Stimulated activated CD8-positive, alpha-beta memory T cell treated with anti-CD3 and anti-CD28 coated beads, Interleukin-12 subunit alpha, Interleukin-12 subunit beta, amount 100 ng/mL, for 1 hour (primary cell): Measurements from ENCODE around the gene SLC27A2.

Experiments
- DNase-seq: peaks from one replicate; pipeline ENCODE4 v3.0.0-alpha.2; 2020; ENCODE audit warnings: low read depth

Gene SLC27A2

GRCh38 chr15:50190723-50191122 lies 8.7 kb downstream of the SLC27A2 start:
- DNase-seq, result no peak

- no peak for DNase-seq
Observed at GRCh38 chr15:50192164-50192563, 10.2 kb downstream of the SLC27A2 start.

GRCh38 chr15:50192926-50193620 lies 11.1 kb downstream of the SLC27A2 start:
- DNase-seq, result no peak

GRCh38 chr15:50202003-50202402 lies 20.0 kb downstream of the SLC27A2 start:
- no peak for DNase-seq

- DNase-seq, result no peak
Observed at GRCh38 chr15:50206020-50206419, 24.0 kb downstream of the SLC27A2 start.

- DNase-seq, result no peak
Observed at GRCh38 chr15:50209809-50210208, 27.8 kb downstream of the SLC27A2 start.

GRCh38 chr15:50210462-50211157 lies 28.6 kb downstream of the SLC27A2 start:
- DNase-seq, result no peak

GRCh38 chr15:50218291-50218690 lies 36.3 kb downstream of the SLC27A2 start:
- DNase-seq, result no peak

- DNase-seq, result no peak
Observed at GRCh38 chr15:50218691-50219090, 36.7 kb downstream of the SLC27A2 start.

- no peak for DNase-seq
Observed at GRCh38 chr15:50219820-50220219, 37.8 kb downstream of the SLC27A2 start.

GRCh38 chr15:50222181-50222580 lies 40.2 kb downstream of the SLC27A2 start:
- DNase-seq, result no peak

GRCh38 chr15:50224606-50225005 lies 42.6 kb downstream of the SLC27A2 start:
- no peak for DNase-seq

- no peak for DNase-seq
Observed at GRCh38 chr15:50225057-50225456, 43.1 kb downstream of the SLC27A2 start.

- no peak for DNase-seq
Observed at GRCh38 chr15:50225938-50226337, 43.9 kb downstream of the SLC27A2 start.

GRCh38 chr15:50227076-50227475 lies 45.1 kb downstream of the SLC27A2 start:
- DNase-seq, result no peak

GRCh38 chr15:50228866-50229265 lies 46.9 kb downstream of the SLC27A2 start:
- no peak for DNase-seq

GRCh38 chr15:50229336-50229735 lies 47.3 kb downstream of the SLC27A2 start:
- no peak for DNase-seq

GRCh38 chr15:50231761-50232160 lies 49.8 kb downstream of the SLC27A2 start:
- no peak for DNase-seq

- DNase-seq, result no peak
Observed at GRCh38 chr15:50232791-50233190, 50.8 kb downstream of the SLC27A2 start.

- no peak for DNase-seq
Observed at GRCh38 chr15:50233192-50233736, 51.3 kb downstream of the SLC27A2 start.

- DNase-seq, result no peak
Observed at GRCh38 chr15:50234764-50235163, 52.8 kb downstream of the SLC27A2 start.

- no peak for DNase-seq
Observed at GRCh38 chr15:50235794-50236193, 53.8 kb downstream of the SLC27A2 start.

- no peak for DNase-seq
Observed at GRCh38 chr15:50236433-50236832, 54.4 kb downstream of the SLC27A2 start.
